Gastrocnemius medialis (tissue), 4 donors: ENCODE data around the gene PSMC6. TPM values are rescaled to one million over a fixed set of nuclear protein-coding genes. Genes with fewer than 3 reads are reported as not detected.

ENCODE experiments used
- ATAC-seq, 2 donors: fragments of 150-250 bp; one replicate each; pipeline ENCODE4 v1.9.1; 2016
- DNase-seq, 2 donors: peaks; one replicate each; pipeline ENCODE4 v3.0.0-alpha.2; 2019
- H3K27ac ChIP-seq, 4 donors: fragments of 200-600 bp; sonication (generic); 1 replicate in 1 of 4; 2 replicates in 3 of 4; pipeline ENCODE4 v1.5.1; 2016 to 2018; ENCODE audit warnings: mild to moderate bottlenecking in 2 of 4, moderate library complexity in 1 of 4
- H3K27me3 ChIP-seq, 3 donors: fragments of 200-600 bp; sonication (generic) in 2 of 3; 1 replicate in 1 of 3; 2 replicates in 2 of 3; pipeline versions ENCODE4 v1.5.1 to v1.6.0; 2016 to 2019; ENCODE audit warnings: mild to moderate bottlenecking in 1 of 3, moderate library complexity in 1 of 3
- H3K36me3 ChIP-seq, 2 donors: fragments of 200-600 bp; sonication (generic) in 1 of 2; one replicate each; pipeline ENCODE4 v1.5.1; 2017 to 2018
- H3K4me1 ChIP-seq, 2 donors: fragments of 200-600 bp; sonication (generic) in 1 of 2; one replicate each; pipeline ENCODE4 v1.5.1; 2016 to 2017; ENCODE audit warnings: mild to moderate bottlenecking in 2 of 2
- H3K4me3 ChIP-seq, 4 donors: fragments of 200-600 bp; sonication (generic) in 3 of 4; 1 replicate in 1 of 4; 2 replicates in 3 of 4; pipeline ENCODE4 v1.5.1; 2016 to 2019; ENCODE audit warnings: mild to moderate bottlenecking in 2 of 4
- H3K9me3 ChIP-seq, 3 donors: fragments of 200-600 bp; sonication (generic) in 2 of 3; 1 replicate in 1 of 3; 2 replicates in 2 of 3; pipeline ENCODE4 v1.5.1; 2016 to 2019
- CTCF ChIP-seq, 5 experiments: fragments of 450-650 bp in 3 of 5; fragments of 200-600 bp in 2 of 5; sonication (generic) in 2 of 5; IDR thresholded peaks in 4 of 5; conservative IDR thresholded peaks in 1 of 5; 1 replicate in 4 of 5; 2 replicates in 1 of 5; pipeline ENCODE4 v1.5.1; 2016 to 2019; ENCODE audit warnings: antibody characterized with exemption in 5 of 5, mild to moderate bottlenecking in 3 of 5, moderate library complexity in 3 of 5
- POLR2A ChIP-seq, 2 donors: fragments of 450-650 bp; IDR thresholded peaks; one replicate each; pipeline ENCODE4 v1.6.1; 2017; ENCODE audit warnings: antibody characterized with exemption in 2 of 2, mild to moderate bottlenecking in 2 of 2, moderate library complexity in 2 of 2
- in situ Hi-C, 4 donors: fragments of 200-750 bp; cut with MboI; loops; one replicate each; pipeline versions ENCODE4 v1.15.0 to v1.8.0; 2017; ENCODE audit warnings: low sequenced_read_pairs in 4 of 4
- intact Hi-C: fragments of 100-400 bp; cut with DNase I; formaldehyde crosslinking; loops from one replicate; pipeline ENCODE4 v1.15.1; 2023; ENCODE audit warnings: low total_unique reads
- total RNA-seq, 4 donors: library from RNA; depleted of rRNA; stranded (reverse); fragments of >200 nt; gene quantifications; one replicate each; pipeline versions ENCODE4 v1.1.0 to v1.2.3, GENCODE V29; 2016

Gene PSMC6
- total RNA-seq, 4 donors from 2014 or later = 158 to 251 (median 178) TPM

- DNase-seq (no peak), ATAC-seq (no peak)
- Histone ChIP-seq H3K27me3 (no peaks in the 10 kb centered on the region), H3K4me3 (no peak overlapping the region), H3K36me3 (peaks cover 0 to 45% of the 10 kb centered on the region in 2 donors), H3K9me3 (no peaks in the 10 kb centered on the region), H3K27ac (no peak overlapping the region), H3K4me1 (no peaks in the 10 kb centered on the region)
- in situ Hi-C loops = no loop called here
- intact Hi-C loops = no loop called here
- no peak for TF ChIP-seq CTCF (IDR thresholded peaks at IDR 0.05 in 4 of 5, conservative IDR thresholded peaks at IDR 0.05 in 1 of 5)
- no peak for TF ChIP-seq POLR2A (IDR thresholded peaks at IDR 0.05)
Measured at GRCh38 chr14:52776816-52777215, 69.8 kb downstream of the PSMC6 start.

Other genes with a start within 250 kb of the PSMC6 start
- gene TXNDC16, start 154.7 kb upstream of the PSMC6 start, total RNA-seq = 1 to 10 TPM; 2.4 to 4.0 (median 2.9) TPM
- under 1 TPM in 3 of 4 donors, not detected in 1; 0.10 to 0.42 (median 0.38) TPM for gene GPR137C, start 154.4 kb upstream of the PSMC6 start, total RNA-seq
- 10 to 100 TPM; 11.9 to 25.6 (median 19.1) TPM for gene ERO1A, start 11.6 kb upstream of the PSMC6 start, total RNA-seq
- 10 to 100 TPM; 17.1 to 30.7 (median 20.3) TPM for gene STYX, start 23.0 kb downstream of the PSMC6 start, total RNA-seq
- 10 to 100 TPM; 10.0 to 19.4 (median 12.4) TPM for gene GNPNAT1, start 84.4 kb downstream of the PSMC6 start, total RNA-seq
- gene FERMT2, start 243.8 kb downstream of the PSMC6 start, total RNA-seq = 10 to 100 TPM; 44.0 to 75.9 (median 59.7) TPM